SK-N-SH treated with all-trans-retinoic acid at 6 μM for 48 hours (cell line): ENCODE data around the gene CASP9.
"Not testable (repeated sequence)": the region's sequence is repeated elsewhere in the genome, so short reads cannot be mapped to it uniquely, and the experiment has no call there.

Experiments used
- ATAC-seq: fragments of 200-7000 bp; cut with Tn5 transposase; 3 replicates; pipeline ENCODE4 v1.9.1; 2020; ENCODE audit warnings: mild to moderate bottlenecking, moderate library complexity
- CSDC2 ChIP-seq: fragments of 250-450 bp; sonication (Bioruptor Pico); IDR thresholded peaks from 2 replicates; pipeline ENCODE4 v1.5.0; 2020; ENCODE audit warnings: mild to moderate bottlenecking, moderate library complexity
- CSRNP3 ChIP-seq: fragments of 250-450 bp; sonication (Bioruptor Pico); IDR thresholded peaks from 2 replicates; pipeline ENCODE4 v1.5.1; 2021; ENCODE audit warnings: mild to moderate bottlenecking, moderate library complexity
- GLIS3 ChIP-seq: fragments of 250-450 bp; sonication (Bioruptor Pico); IDR thresholded peaks from 2 replicates; pipeline ENCODE4 v1.5.0; 2020; ENCODE audit warnings: mild to moderate bottlenecking, moderate library complexity
- ISL1 ChIP-seq: fragments of 250-450 bp; sonication (Bioruptor Pico); IDR thresholded peaks from 2 replicates; pipeline ENCODE4 v2.1.2; 2022; ENCODE audit warnings: mild to moderate bottlenecking, moderate library complexity
- OSR1 ChIP-seq: fragments of 250-450 bp; sonication (Bioruptor Pico); IDR thresholded peaks from 2 replicates; pipeline ENCODE4 v1.8.0; 2022; ENCODE audit warnings: moderate library complexity, mild to moderate bottlenecking, inconsistent platforms
- POU6F1 ChIP-seq: fragments of 250-450 bp; sonication (Bioruptor Pico); IDR thresholded peaks from 2 replicates; pipeline ENCODE4 v1.8.0; 2021; ENCODE audit warnings: low read depth, mild to moderate bottlenecking, moderate library complexity, borderline replicate concordance
- PPARA ChIP-seq: fragments of 250-450 bp; sonication (Bioruptor Pico); IDR thresholded peaks from 2 replicates; pipeline ENCODE4 v1.5.0; 2020; ENCODE audit warnings: mild to moderate bottlenecking, borderline replicate concordance
- RARB ChIP-seq: fragments of 250-450 bp; sonication (Bioruptor Pico); IDR thresholded peaks from 2 replicates; pipeline ENCODE4 v1.8.0; 2021; ENCODE audit warnings: mild to moderate bottlenecking, moderate library complexity
- SNAI2 ChIP-seq: fragments of 250-450 bp; sonication (Bioruptor Pico); IDR thresholded peaks from 2 replicates; pipeline ENCODE4 v1.5.0; 2020; ENCODE audit warnings: mild to moderate bottlenecking, moderate library complexity
- TCF4 ChIP-seq: fragments of 250-450 bp; sonication (Bioruptor Pico); IDR thresholded peaks from 2 replicates; pipeline ENCODE4 v1.8.0; 2021; ENCODE audit warnings: mild to moderate bottlenecking, moderate library complexity, borderline replicate concordance
- TOX ChIP-seq: fragments of 250-450 bp; sonication (Bioruptor Pico); IDR thresholded peaks from 2 replicates; pipeline ENCODE4 v1.8.0; 2021; ENCODE audit warnings: mild to moderate bottlenecking, moderate library complexity, borderline replicate concordance
- TSHZ2 ChIP-seq: fragments of 250-450 bp; sonication (Bioruptor Pico); IDR thresholded peaks from 2 replicates; pipeline ENCODE4 v1.5.0; 2020; ENCODE audit warnings: mild to moderate bottlenecking, moderate library complexity
- ZC3H10 ChIP-seq: fragments of 250-450 bp; sonication (Bioruptor Pico); IDR thresholded peaks from 2 replicates; pipeline ENCODE4 v1.5.1; 2021; ENCODE audit warnings: mild to moderate bottlenecking, moderate library complexity
- ZFP3 ChIP-seq: fragments of 250-450 bp; sonication (Bioruptor Pico); IDR thresholded peaks from 2 replicates; pipeline ENCODE4 v1.5.0; 2020; ENCODE audit warnings: mild to moderate bottlenecking, moderate library complexity
- ZFP30 ChIP-seq: fragments of 450-650 bp; formaldehyde crosslinking; IDR thresholded peaks from 2 replicates; pipeline ENCODE4 v1.5.0; 2022; ENCODE audit warnings: mild to moderate bottlenecking, moderate library complexity
- ZNF565 ChIP-seq: fragments of 450-650 bp; formaldehyde crosslinking; conservative IDR thresholded peaks from 2 replicates; pipeline ENCODE4 v1.5.0; 2020; ENCODE audit warnings: low read depth, mild to moderate bottlenecking, moderate library complexity
- ZNF70 ChIP-seq: fragments of 450-650 bp; formaldehyde crosslinking; IDR thresholded peaks from 2 replicates; pipeline ENCODE4 v1.5.0; 2020; ENCODE audit warnings: mild to moderate bottlenecking, moderate library complexity
- TF ChIP-seq, protein P1 (sequence below): fragments of 250-450 bp; sonication (Bioruptor Pico); IDR thresholded peaks from 2 replicates; pipeline ENCODE4 v1.8.0; 2020; ENCODE audit warnings: mild to moderate bottlenecking, moderate library complexity, borderline replicate concordance

The CASP9 gene

DNA sequence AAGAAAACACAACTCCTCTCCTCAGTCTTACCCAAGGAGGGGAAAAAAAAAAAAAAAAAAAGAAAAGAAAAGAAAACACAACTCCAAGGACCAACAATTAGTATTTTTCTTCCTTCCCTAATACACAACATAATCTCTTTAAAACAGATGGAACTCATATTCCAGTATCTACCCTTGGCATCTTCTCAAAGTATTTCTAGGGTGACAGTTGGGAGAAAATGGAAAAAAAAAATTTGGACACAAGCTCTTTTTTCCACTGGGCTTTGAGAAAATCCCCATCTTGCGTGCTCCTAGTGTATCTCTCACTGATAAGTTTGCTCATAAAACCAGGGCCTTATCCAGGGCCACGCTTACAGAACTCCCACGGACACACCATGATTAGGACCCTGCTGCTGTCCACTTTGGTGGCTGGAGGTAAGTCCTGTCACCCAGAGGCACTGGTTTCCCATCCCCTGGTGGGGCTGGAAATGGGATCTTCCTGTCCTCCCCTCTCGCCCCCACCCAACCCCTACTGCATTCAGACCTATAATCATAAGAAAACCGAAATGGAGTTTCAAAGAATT is 48.2 kb downstream of the CASP9 start, which contains the start of gene CELA2B:
Gene CELA2B, plus strand, starts transcription at position 353 of the 563 bp plus-strand sequence. Its CDS starts 22 bp downstream, at position 375.
- ATAC-seq: no peak
- TF ChIP-seq ZNF70 (CRISPR knock-in tag): no peak
- no peak for TF ChIP-seq ZNF565 (CRISPR knock-in tag)
- TF ChIP-seq, all 23 proteins: peak for 0

- ATAC-seq: no peak
- no peak for TF ChIP-seq POU6F1 (CRISPR knock-in tag)
- no peak for TF ChIP-seq ZNF565 (CRISPR knock-in tag)
- no peak for TF ChIP-seq CSDC2
- no peak for TF ChIP-seq ZFP3
- TF ChIP-seq ZC3H10 (CRISPR knock-in tag): no peak
- no peak for TF ChIP-seq ZFP30 (CRISPR knock-in tag)
- no peak for TF ChIP-seq RARB (CRISPR knock-in tag)
- no peak for TF ChIP-seq SNAI2
- TF ChIP-seq CSRNP3 (CRISPR knock-in tag): no peak
These were observed 51.4 kb downstream of the CASP9 start for GRCh38 chr1:15472587-15472986.

- ATAC-seq: not testable (repeated sequence)
These were observed 52.3 kb downstream of the CASP9 start for GRCh38 chr1:15471723-15472122.

- ATAC-seq: not testable (repeated sequence)
These were observed 52.9 kb downstream of the CASP9 start for GRCh38 chr1:15471067-15471466.

GRCh38 chr1:15469821-15470448 is 54.1 kb downstream of the CASP9 start:
- ATAC-seq: not testable (repeated sequence)

DNA sequence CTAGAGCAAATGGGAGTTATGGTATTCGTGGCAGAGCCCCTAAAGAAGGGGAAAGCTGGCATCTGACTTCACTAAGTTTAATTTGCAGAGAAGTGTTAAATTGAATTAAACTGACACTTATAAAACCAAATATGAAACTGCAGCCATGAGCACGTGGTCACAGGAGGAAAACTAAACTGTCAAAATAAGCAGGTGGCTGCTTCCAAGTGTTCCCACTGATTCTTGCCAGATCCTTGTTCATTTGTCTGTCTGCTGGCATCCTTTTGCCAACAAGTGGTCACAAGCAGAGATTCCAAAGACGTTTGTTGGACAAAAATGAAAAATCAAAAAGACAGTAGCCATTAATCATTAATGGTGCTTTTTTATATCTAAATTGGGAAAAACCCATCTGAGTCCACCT is 54.7 kb downstream of the CASP9 start:
- no peak for ATAC-seq
- no peak for TF ChIP-seq POU6F1 (CRISPR knock-in tag)
- no peak for TF ChIP-seq ZFP30 (CRISPR knock-in tag)

DNA sequence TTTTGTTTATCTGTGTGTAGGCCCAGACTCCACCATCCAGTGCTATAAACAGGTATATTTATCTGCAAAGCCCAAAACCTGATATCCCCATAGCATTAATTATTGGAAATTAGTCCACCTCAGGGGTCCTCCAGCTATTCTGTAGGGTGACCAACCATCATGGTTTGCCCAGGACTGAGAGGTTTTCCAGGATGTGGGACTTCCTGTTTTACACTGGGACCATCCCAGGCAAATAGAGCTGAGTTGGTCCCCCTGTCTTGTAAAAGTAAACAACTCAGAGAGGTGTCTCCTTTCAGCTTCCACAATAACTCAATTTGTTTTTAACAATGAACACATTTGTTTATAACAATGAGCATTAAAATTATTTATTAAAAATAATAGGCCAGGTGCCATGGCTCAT is 55.9 kb downstream of the CASP9 start:
- ATAC-seq: no peak
- TF ChIP-seq ISL1 (CRISPR knock-in tag) (no peak), CSRNP3 (CRISPR knock-in tag) (no peak), RARB (CRISPR knock-in tag) (no peak), PPARA (CRISPR knock-in tag) (no peak), OSR1 (CRISPR knock-in tag) (no peak), ZFP3 (no peak), TSHZ2 (CRISPR knock-in tag) (no peak), ZC3H10 (CRISPR knock-in tag) (no peak), ZNF565 (CRISPR knock-in tag) (no peak), TOX (CRISPR knock-in tag) (no peak), SNAI2 (no peak), TCF4 (CRISPR knock-in tag) (no peak), GLIS3 (CRISPR knock-in tag) (no peak)
- TF ChIP-seq, protein P1, sequence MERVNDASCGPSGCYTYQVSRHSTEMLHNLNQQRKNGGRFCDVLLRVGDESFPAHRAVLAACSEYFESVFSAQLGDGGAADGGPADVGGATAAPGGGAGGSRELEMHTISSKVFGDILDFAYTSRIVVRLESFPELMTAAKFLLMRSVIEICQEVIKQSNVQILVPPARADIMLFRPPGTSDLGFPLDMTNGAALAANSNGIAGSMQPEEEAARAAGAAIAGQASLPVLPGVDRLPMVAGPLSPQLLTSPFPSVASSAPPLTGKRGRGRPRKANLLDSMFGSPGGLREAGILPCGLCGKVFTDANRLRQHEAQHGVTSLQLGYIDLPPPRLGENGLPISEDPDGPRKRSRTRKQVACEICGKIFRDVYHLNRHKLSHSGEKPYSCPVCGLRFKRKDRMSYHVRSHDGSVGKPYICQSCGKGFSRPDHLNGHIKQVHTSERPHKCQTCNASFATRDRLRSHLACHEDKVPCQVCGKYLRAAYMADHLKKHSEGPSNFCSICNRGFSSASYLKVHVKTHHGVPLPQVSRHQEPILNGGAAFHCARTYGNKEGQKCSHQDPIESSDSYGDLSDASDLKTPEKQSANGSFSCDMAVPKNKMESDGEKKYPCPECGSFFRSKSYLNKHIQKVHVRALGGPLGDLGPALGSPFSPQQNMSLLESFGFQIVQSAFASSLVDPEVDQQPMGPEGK: no peak
